Measurements from ENCODE around the gene FAM227A.

Gene FAM227A

GRCh38 chr22:38540701-38541100 is 115.5 kb downstream of the FAM227A start:
- no peak for DNase-seq (ENCODE audit: low read depth)

- DNase-seq (ENCODE audit: low read depth): no peak
Measured at GRCh38 chr22:38531251-38531938, 124.8 kb downstream of the FAM227A start.

Measured in T follicular helper cell (primary cell).